Renal pelvis (tissue), 4 donors: ENCODE measurements around the gene PTGFRN. TPM values are rescaled to one million over a fixed set of nuclear protein-coding genes. Genes with fewer than 3 reads are reported as not detected.

ENCODE experiments used
- DNase-seq: peaks from one replicate; pipeline ENCODE4 v3.0.0-alpha.2; 2013
- polyA plus RNA-seq, 3 donors: library from polyadenylated mRNA; unstranded; fragments of 120-200 nt; gene quantifications; one replicate each; pipeline ENCODE4 v1.2.1, GENCODE V29; 2013; ENCODE audit not compliant: insufficient read length in 3 of 3

PTGFRN gene
- polyA plus RNA-seq, 3 donors = 45.3 to 53.3 (median 48.9) TPM

- peak; percentile 35 for DNase-seq
Observed at GRCh38 chr1:116881879-116882520, 27.7 kb upstream of the PTGFRN start.

GRCh38 chr1:116882866-116883265, 26.9 kb upstream of the PTGFRN start:
- DNase-seq = no peak

GRCh38 chr1:116886291-116886878, 23.3 kb upstream of the PTGFRN start:
- no peak for DNase-seq

GRCh38 chr1:116887212-116887611, 22.5 kb upstream of the PTGFRN start:
- DNase-seq = no peak

GRCh38 chr1:116889380-116889779, 20.3 kb upstream of the PTGFRN start:
- no peak for DNase-seq

- no peak for DNase-seq
Observed at GRCh38 chr1:116891396-116892079, 18.2 kb upstream of the PTGFRN start.

GRCh38 chr1:116895073-116895472, 14.6 kb upstream of the PTGFRN start:
- no peak for DNase-seq

GRCh38 chr1:116899529-116899928, 10.2 kb upstream of the PTGFRN start:
- DNase-seq = no peak

GRCh38 chr1:116900471-116901365, 9.0 kb upstream of the PTGFRN start:
- no peak for DNase-seq

- DNase-seq = no peak
Observed at GRCh38 chr1:116902027-116902426, 7.7 kb upstream of the PTGFRN start.

- no peak for DNase-seq
Observed at GRCh38 chr1:116902723-116903383, 6.9 kb upstream of the PTGFRN start.

GRCh38 chr1:116904791-116905320, 4.9 kb upstream of the PTGFRN start:
- no peak for DNase-seq

- no peak for DNase-seq
Observed at GRCh38 chr1:116906812-116907211, 2.9 kb upstream of the PTGFRN start.

GRCh38 chr1:116907351-116907750, 2.4 kb upstream of the PTGFRN start:
- DNase-seq = no peak

- DNase-seq = no peak
Observed at GRCh38 chr1:116908266-116908665, 1.4 kb upstream of the PTGFRN start.

- no peak for DNase-seq
Observed at GRCh38 chr1:116908820-116909511, 750 bp upstream of the PTGFRN start.

GRCh38 chr1:116910379-116911187, 867 bp downstream of the PTGFRN start:
- DNase-seq = no peak

GRCh38 chr1:116911188-116911553, 1.5 kb downstream of the PTGFRN start:
- no peak for DNase-seq

GRCh38 chr1:116911779-116912469, 2.2 kb downstream of the PTGFRN start:
- no peak for DNase-seq
